ENCODE measurements around the gene VPS13D. TPM values are rescaled to one million over a fixed set of nuclear protein-coding genes. Genes with fewer than 3 reads are reported as not detected.

Gene VPS13D
- total RNA-seq, 1 experiment from 2014 or later: 31.6 TPM

GRCh38 chr1:12477314-12477713 is 247.5 kb downstream of the VPS13D start:
- H3K27me3 ChIP-seq (ENCODE audit: insufficient read depth, low read length): no peaks in the 10 kb centered on the region
- RAD21 ChIA-PET (ENCODE audit: low non-redundant PET in 1 of 2, low total read pairs in 2 of 2, uncharacterized antibody in 2 of 2, unreplicated experiment in 2 of 2): interaction anchor here in 1 of 2 experiments (1.0 kb wide), 1 partner anchor 142 kb away, joined by 4 read pairs; no protein-coding TSS in a partner anchor
- peak overlapping the region; percentile 84; the same call in 1 of the 2 replicates for H3K27ac ChIP-seq (ENCODE audit: low read depth, low read length)
- H3K79me2 ChIP-seq (ENCODE audit: insufficient read depth, low read length): no peaks in the 10 kb centered on the region
- H3K9ac ChIP-seq (ENCODE audit: low read length): peak overlapping the region; percentile 69
- intact Hi-C loops (cut with micrococcal nuclease): loop anchor here (5.0 kb wide), 2 partner anchors 120 to 125 kb away; no protein-coding TSS in a partner anchor
- no peaks in the 10 kb centered on the region for H4K20me1 ChIP-seq (ENCODE audit: insufficient read depth)
- CTCF ChIA-PET: no interaction called here
- no peaks in the 10 kb centered on the region for H3K36me3 ChIP-seq (ENCODE audit: control insufficient read depth in 1 of 2, insufficient read depth in 2 of 2, low read length in 2 of 2)
- no peak overlapping the region for H3K4me3 ChIP-seq (replicated peaks in 1 of 2; ENCODE audit: low read depth in 1 of 2, low read length in 2 of 2)
- peaks cover 75 to 94% of the 10 kb centered on the region in 2 experiments for H3K4me1 ChIP-seq (ENCODE audit: control insufficient read depth in 1 of 2, insufficient read depth in 2 of 2, low read length in 2 of 2)
- ATAC-seq: no peak
- POLR2A ChIA-PET: interaction anchor here (1.4 to 2.5 kb wide), 3 partner anchors 43 to 140 kb away, joined by 3 to 10 read pairs (median 7); partner anchors contain the start of gene DHRS3
- H3K9me3 ChIP-seq (ENCODE audit: control insufficient read depth in 1 of 2, insufficient read depth in 1 of 2, low read depth in 1 of 2, low read length in 2 of 2): peaks cover 0 to 11% of the 10 kb centered on the region in 2 experiments; a peak in 1 of 4 replicates
- no peak for DNase-seq (ENCODE audit: low read depth, low spot score)
- BruUV-seq (replicated peaks): TSS peak; percentile 87
- TF ChIP-seq CBX3 (IDR thresholded peaks at IDR 0.05; ENCODE audit: low read depth): no peak
- TF ChIP-seq ELF1 (IDR thresholded peaks at IDR 0.05; ENCODE audit: borderline replicate concordance, low read depth): no peak
- no peak for TF ChIP-seq MAX (IDR thresholded peaks at IDR 0.05)
- TF ChIP-seq, protein P1, sequence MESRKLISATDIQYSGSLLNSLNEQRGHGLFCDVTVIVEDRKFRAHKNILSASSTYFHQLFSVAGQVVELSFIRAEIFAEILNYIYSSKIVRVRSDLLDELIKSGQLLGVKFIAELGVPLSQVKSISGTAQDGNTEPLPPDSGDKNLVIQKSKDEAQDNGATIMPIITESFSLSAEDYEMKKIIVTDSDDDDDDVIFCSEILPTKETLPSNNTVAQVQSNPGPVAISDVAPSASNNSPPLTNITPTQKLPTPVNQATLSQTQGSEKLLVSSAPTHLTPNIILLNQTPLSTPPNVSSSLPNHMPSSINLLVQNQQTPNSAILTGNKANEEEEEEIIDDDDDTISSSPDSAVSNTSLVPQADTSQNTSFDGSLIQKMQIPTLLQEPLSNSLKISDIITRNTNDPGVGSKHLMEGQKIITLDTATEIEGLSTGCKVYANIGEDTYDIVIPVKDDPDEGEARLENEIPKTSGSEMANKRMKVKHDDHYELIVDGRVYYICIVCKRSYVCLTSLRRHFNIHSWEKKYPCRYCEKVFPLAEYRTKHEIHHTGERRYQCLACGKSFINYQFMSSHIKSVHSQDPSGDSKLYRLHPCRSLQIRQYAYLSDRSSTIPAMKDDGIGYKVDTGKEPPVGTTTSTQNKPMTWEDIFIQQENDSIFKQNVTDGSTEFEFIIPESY (IDR thresholded peaks at IDR 0.05; ENCODE audit: extremely low read depth, insufficient replicate concordance, low read length): no peak
- no peak for TF ChIP-seq YY1 (IDR thresholded peaks at IDR 0.05; ENCODE audit: extremely low read depth, insufficient replicate concordance, low read depth, low read length)
- peak overlapping the region; percentile 79 for H3K4me2 ChIP-seq (ENCODE audit: low read length)
- no peak overlapping the region for H2AFZ ChIP-seq (ENCODE audit: low read depth, low read length, poor library complexity, severe bottlenecking)
- H3K9me2 ChIP-seq (ENCODE audit: insufficient read depth): no peaks in the 10 kb centered on the region

Measured in HCT116 (cell line).